Epithelial cell of esophagus (primary cell): ENCODE results near the gene IBA57.

Experiments used
- DNase-seq: peaks from one replicate; pipeline ENCODE4 v3.0.0; 2010; ENCODE audit warnings: low read depth
- H3K4me3 ChIP-seq: 2 replicates; pipeline ENCODE4 v1.5.1; 2011; ENCODE audit warnings: mild to moderate bottlenecking, low read length, control low read depth
- CTCF ChIP-seq: IDR thresholded peaks from 2 replicates; pipeline ENCODE4 v1.5.1; 2011; ENCODE audit warnings: low read depth, mild to moderate bottlenecking, low read length, control low read depth, inconsistent platforms; ENCODE audit not compliant: insufficient read depth; ENCODE audit errors: missing control alignments

The IBA57 gene

DNA sequence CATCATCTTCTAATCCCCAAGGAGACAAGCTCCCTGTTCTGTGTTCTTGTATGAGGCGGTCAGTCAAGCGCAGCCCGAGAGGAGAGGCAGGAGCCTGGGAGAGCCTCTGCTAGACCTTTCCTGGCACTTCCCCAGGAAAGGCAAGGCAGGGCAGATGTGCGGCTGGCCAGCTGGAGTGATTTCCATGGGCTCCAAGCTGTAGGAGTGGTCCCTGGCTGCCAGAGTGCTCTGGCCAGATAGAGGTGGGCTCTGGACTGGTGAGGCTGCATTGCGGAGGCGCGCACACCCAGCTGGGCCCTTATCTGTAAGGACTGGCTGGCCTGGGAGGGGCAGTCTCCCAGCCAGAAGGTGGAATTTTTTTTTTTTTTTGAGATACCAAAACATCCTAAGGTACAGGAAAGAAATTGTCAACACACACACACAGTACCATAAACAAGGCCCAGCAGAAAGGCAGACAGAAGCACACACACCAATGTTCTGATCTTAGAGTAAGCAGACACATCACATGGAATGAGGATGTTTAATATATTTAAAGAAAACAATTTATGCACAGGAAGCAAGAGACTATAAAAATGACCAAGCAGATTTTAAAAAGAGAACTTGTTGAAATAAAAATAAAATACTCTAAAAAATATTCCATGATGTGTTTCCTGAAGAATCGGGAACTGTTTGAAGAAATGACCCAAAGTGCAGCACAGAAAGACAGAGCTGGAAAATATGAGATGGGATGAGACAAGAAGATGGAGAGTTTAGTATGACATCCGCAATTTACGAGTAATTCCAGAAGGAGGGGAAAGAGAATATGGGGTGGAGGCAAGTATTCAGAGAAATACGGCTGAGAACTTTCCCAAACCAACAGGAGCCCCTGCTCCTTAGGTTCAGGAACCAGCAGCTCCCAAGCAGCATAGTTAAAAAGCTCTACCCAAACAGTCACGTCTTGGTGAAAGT is 13.4 kb downstream of the IBA57 start:
- no peak for TF ChIP-seq CTCF
- DNase-seq = no peak

DNA sequence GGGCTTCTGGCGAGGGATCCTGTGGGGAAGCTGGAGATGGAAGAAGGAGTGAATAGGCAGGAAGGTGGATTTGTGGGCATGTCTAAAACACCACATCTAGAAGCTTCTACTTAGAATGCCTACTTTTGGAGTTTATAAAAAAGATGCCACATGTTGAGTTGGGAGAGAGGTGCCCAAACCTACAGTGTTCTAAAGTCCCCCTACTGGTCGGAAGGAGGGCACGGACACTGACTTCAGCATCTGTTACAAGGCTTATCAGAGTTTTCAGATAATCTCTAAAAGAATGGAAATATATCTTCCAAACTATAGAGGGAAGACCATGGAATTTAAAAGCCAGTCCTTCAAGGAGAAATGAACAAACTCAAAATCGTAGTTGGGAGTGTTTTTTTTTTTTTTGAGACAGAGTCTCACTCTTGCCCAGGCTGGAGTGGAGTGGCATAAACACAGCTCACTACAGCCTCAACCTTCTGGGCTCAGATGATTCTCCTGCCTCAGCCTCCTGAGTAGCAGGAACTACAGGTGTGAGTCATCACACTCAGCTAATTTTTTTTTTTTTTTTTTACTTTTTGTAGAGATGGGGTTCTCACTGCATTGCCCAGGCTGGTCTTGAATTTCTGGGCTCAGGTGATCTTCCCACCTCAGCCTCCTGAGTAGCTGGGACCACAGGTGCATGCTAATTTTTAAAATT is 14.8 kb downstream of the IBA57 start:
- DNase-seq = no peak
- peak; percentile 30 for TF ChIP-seq CTCF
- no peak overlapping the region for H3K4me3 ChIP-seq

More for the DNA sequence above, 13.4 kb downstream of the IBA57 start:
- H3K4me3 ChIP-seq = no peak overlapping the region

DNA sequence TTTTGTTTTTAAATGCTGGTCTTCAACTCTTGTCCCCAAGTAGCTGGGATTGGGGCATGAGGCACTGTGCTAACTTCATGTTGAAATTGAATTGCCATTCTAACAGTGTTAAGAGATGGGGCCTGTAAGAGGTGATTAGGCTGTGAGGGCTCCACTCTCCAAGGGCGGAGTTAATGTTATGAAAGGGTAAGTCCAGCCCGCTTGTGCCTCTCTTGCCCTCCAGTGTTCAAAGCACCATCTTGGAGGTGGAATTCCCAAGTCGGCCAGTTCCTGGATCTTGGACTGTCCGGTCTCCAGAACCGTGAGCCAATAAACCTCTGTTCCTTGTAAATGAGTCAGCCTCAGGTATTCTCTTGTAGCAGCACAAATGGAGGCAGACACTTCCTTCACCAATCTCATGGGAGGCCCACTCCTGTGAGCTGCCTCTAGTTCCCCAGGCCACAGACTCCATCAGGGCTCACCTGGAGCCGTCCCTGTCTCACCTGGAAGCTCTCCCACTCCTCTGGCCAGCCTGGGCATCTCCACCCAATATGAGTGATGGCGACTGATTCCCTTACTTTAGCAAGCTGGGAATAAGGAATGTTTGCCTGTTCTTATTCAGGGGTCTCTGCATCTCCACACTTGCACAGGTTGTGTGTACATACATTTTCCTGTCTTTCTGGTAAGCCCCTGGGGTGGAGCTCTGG is 15.5 kb downstream of the IBA57 start:
- TF ChIP-seq CTCF = no peak
- H3K4me3 ChIP-seq = no peak overlapping the region
- no peak for DNase-seq

GRCh38 chr1:228181645-228182034 is 16.0 kb downstream of the IBA57 start:
- DNase-seq = no peak
- no peak for TF ChIP-seq CTCF
- H3K4me3 ChIP-seq = no peak overlapping the region

DNA sequence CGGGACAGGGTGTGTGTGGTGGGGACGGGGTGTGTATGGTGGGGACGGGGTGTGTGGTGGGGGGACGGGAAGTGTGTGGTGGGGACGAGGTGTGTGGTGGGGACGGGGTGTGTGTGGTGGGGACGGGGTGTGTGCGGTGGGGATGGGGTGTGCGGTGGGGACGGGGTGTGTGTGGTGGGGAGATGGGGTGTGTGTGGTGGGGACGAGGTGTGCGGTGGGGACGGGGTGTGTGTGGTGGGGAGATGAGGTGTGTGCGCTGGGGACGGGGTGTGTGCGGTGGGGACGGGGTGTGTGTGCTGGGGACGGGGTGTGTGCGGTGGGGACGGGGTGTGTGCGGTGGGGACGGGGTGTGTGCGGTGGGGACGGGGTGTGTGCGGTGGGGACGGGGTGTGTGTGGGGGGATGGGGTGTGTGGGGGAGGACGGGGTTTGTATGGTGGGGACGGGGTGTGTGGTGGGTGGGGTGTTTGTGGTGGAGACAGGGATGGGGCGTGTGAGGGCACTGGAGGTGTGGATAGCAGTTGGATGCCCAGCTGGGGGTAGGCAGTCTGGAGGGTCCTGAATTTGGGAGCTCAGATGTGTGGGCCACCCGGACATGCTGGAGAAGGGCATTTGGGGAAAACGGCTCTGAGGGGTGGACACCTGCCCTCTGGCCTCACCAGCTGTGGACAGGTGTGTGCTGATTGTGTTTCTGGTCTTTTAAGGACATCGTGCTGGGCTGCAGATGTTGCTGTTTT is 16.9 kb downstream of the IBA57 start:
- TF ChIP-seq CTCF = no peak
- no peak for DNase-seq
- no peak overlapping the region for H3K4me3 ChIP-seq

DNA sequence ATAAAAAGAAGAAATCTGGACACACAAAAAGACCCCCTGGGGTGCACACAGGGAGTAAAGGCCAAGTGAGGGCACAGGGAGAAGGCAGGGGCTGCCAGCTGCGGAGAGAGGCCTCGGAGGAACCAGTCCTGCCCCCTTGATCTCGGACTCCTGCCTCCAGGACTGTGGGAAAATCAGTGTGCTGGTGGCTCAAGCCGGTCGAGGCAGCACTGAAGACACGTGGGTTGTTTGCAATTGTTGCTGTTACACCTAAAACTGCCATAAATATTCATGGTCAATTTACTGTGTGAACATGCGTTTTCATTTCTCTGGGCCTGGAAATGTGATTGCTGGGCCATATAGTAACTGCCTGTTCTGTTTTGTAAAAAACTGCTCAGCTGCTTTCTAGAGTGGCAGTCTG is 18.5 kb downstream of the IBA57 start:
- no peak overlapping the region for H3K4me3 ChIP-seq
- no peak for TF ChIP-seq CTCF
- DNase-seq = no peak
